ENCODE measurements around the gene DDIAS. TPM values are rescaled to one million over a fixed set of nuclear protein-coding genes. Genes with fewer than 3 reads are reported as not detected.

Gene DDIAS
- total and polyA plus RNA-seq, 2 donors (not counting 3 experiments of a cell fraction or from before 2014, with no cell fraction given): 4.5 to 9.2 TPM

- no peaks in the 10 kb centered on the region for H3K9me3 ChIP-seq (replicated peaks; ENCODE audit: control insufficient read depth, insufficient read depth, low read length)
- H4K20me1 ChIP-seq (replicated peaks; ENCODE audit: control insufficient read depth, extremely low read depth, insufficient read depth, low read length): no peaks in the 10 kb centered on the region
- ChIA-PET CTCF (interaction anchor here (0.6 kb wide), 1 partner anchor 328 kb away, joined by 5 read pairs; no protein-coding TSS in a partner anchor), POLR2A (no interaction called here)
- dilution Hi-C loops (cut with MboI; ENCODE audit: extremely low pct_ligation_motif_present, low sequenced_read_pairs): no loop called here
- H3K4me1 ChIP-seq (ENCODE audit: control insufficient read depth, extremely low read depth, insufficient read depth, low read length): peaks cover 26% of the 10 kb centered on the region
- no TSS peak for BruUV-seq (replicated peaks)
- H3K79me2 ChIP-seq (ENCODE audit: control insufficient read depth, insufficient read depth, low read length): peaks cover 3% of the 10 kb centered on the region
- H3K4me3 ChIP-seq (replicated peaks in 1 of 3; ENCODE audit: insufficient read depth in 1 of 3, low read depth in 1 of 3, low read length in 3 of 3): no peak overlapping the region
- intact Hi-C loops (cut with micrococcal nuclease): no loop called here
- no peak overlapping the region for H3K27ac ChIP-seq (ENCODE audit: insufficient read depth, low read depth, low read length)
- H3K36me3 ChIP-seq (ENCODE audit: control insufficient read depth in 2 of 2, extremely low read depth in 1 of 2, insufficient read depth in 2 of 2, low read length in 2 of 2): no peaks in the 10 kb centered on the region
- FAIRE-seq: no peak
- DNase-seq (ENCODE audit: low read depth, low spot score): no peak
- H3K4me2 ChIP-seq (ENCODE audit: insufficient read depth, low read length): no peak overlapping the region
- no peak overlapping the region for H3K9ac ChIP-seq (replicated peaks; ENCODE audit: extremely low read depth, insufficient read depth, low read length)
- H3K27me3 ChIP-seq (ENCODE audit: control insufficient read depth in 2 of 2, insufficient read depth in 2 of 2, low read length in 2 of 2): no peaks in the 10 kb centered on the region
- TF ChIP-seq GATA2 (IDR thresholded peaks at IDR 0.05; ENCODE audit: insufficient read depth, insufficient read length, low read depth, low read length) (no peak), JUN (IDR thresholded peaks at IDR 0.05; ENCODE audit: borderline replicate concordance, insufficient read depth, insufficient read length, low read depth) (no peak), MYC (IDR thresholded peaks at IDR 0.05; ENCODE audit: low read depth, low read length) (no peak), EZH2 (IDR thresholded peaks at IDR 0.05; ENCODE audit: borderline replicate concordance, low read depth, low read length, severe bottlenecking) (no peak), CTCF (IDR thresholded peaks at IDR 0.05; ENCODE audit: extremely low read depth in 1 of 2, insufficient read depth in 1 of 2, low read depth in 1 of 2, low read length in 2 of 2) (no peak), FOS (IDR thresholded peaks at IDR 0.05; ENCODE audit: borderline replicate concordance, insufficient read depth, low read length) (no peak), MAX (IDR thresholded peaks at IDR 0.05; ENCODE audit: insufficient read depth, insufficient read length) (no peak), POLR2AphosphoS5 (IDR thresholded peaks at IDR 0.05; ENCODE audit: insufficient read depth, low read depth, low read length) (no peak), POLR2A (IDR thresholded peaks at IDR 0.05; ENCODE audit: low read depth, low read length) (no peak)
- no peak overlapping the region for H2AFZ ChIP-seq (ENCODE audit: low read depth, low read length)
- H3K9me1 ChIP-seq (replicated peaks; ENCODE audit: control insufficient read depth, extremely low read depth, insufficient read depth, low read length): no peaks in the 10 kb centered on the region
Measured at GRCh38 chr11:82871646-82872045, 29.9 kb upstream of the DDIAS start.
